Liver (tissue), 9 donors: Measurements from ENCODE around the gene CYB5RL. TPM values are rescaled to one million over a fixed set of nuclear protein-coding genes. Genes with fewer than 3 reads are reported as not detected.
"Not testable (repeated sequence)": the region's sequence is repeated elsewhere in the genome, so short reads cannot be mapped to it uniquely, and the experiment has no call there.

Source experiments
- DNase-seq: peaks from one replicate; pipeline ENCODE4 v3.0.0-alpha.2; 2017; ENCODE audit warnings: low spot score
- H3K27ac ChIP-seq, 2 donors: one replicate each; pipeline ENCODE4 v1.7.0; 2013; ENCODE audit warnings: inconsistent platforms in 2 of 2, low read length in 2 of 2, control low read depth in 1 of 2, low read depth in 1 of 2, mild to moderate bottlenecking in 1 of 2
- H3K27me3 ChIP-seq, 4 donors: one replicate each; pipeline versions ENCODE4 v1.6.1 to v1.7.0; 2013; ENCODE audit warnings: low read length in 3 of 4, inconsistent platforms in 1 of 4, mild to moderate bottlenecking in 1 of 4, moderate library complexity in 1 of 4; ENCODE audit not compliant: control insufficient read depth in 4 of 4, insufficient read depth in 4 of 4
- H3K36me3 ChIP-seq, 4 donors: one replicate each; pipeline versions ENCODE4 v1.6.1 to v1.7.0; 2013; ENCODE audit warnings: low read length in 3 of 4, mild to moderate bottlenecking in 3 of 4, low read depth in 1 of 4, moderate library complexity in 1 of 4; ENCODE audit not compliant: control insufficient read depth in 4 of 4, insufficient read depth in 3 of 4
- H3K4me1 ChIP-seq, 4 donors: one replicate each; pipeline versions ENCODE4 v1.6.1 to v1.7.0; 2013; ENCODE audit warnings: low read length in 3 of 4, mild to moderate bottlenecking in 3 of 4, moderate library complexity in 1 of 4; ENCODE audit not compliant: control insufficient read depth in 4 of 4, insufficient read depth in 4 of 4
- H3K4me3 ChIP-seq, 3 donors: one replicate each; pipeline versions ENCODE4 v1.6.1 to v1.7.0; 2013; ENCODE audit warnings: low read length in 3 of 3, control low read depth in 1 of 3, low read depth in 1 of 3, mild to moderate bottlenecking in 1 of 3
- H3K9ac ChIP-seq, 2 donors: one replicate each; pipeline ENCODE4 v1.7.0; 2013; ENCODE audit warnings: low read length in 2 of 2, mild to moderate bottlenecking in 2 of 2, moderate library complexity in 2 of 2, control low read depth in 1 of 2, low read depth in 1 of 2
- H3K9me3 ChIP-seq, 4 donors: one replicate each; pipeline versions ENCODE4 v1.6.1 to v1.7.0; 2013; ENCODE audit warnings: low read length in 3 of 4; ENCODE audit not compliant: control insufficient read depth in 4 of 4
- EGR1 ChIP-seq, 2 donors: IDR thresholded peaks; 2 replicates each; pipeline ENCODE4 v1.6.1; 2016 to 2018; ENCODE audit warnings: antibody characterized with exemption in 2 of 2, low read depth in 2 of 2
- FOXA1 ChIP-seq: IDR thresholded peaks from 2 replicates; pipeline ENCODE4 v1.6.1; 2016; ENCODE audit warnings: antibody characterized with exemption
- FOXA2 ChIP-seq: IDR thresholded peaks from 2 replicates; pipeline ENCODE4 v1.6.1; 2016; ENCODE audit warnings: antibody characterized with exemption
- GABPA ChIP-seq, 2 donors: IDR thresholded peaks in 1 of 2; conservative IDR thresholded peaks in 1 of 2; 2 replicates each; pipeline ENCODE4 v1.6.1; 2016; ENCODE audit warnings: antibody characterized with exemption in 2 of 2, mild to moderate bottlenecking in 1 of 2, moderate library complexity in 1 of 2
- HNF4A ChIP-seq, 2 donors: conservative IDR thresholded peaks; 2 replicates each; pipeline ENCODE4 v1.6.1; 2016; ENCODE audit warnings: antibody characterized with exemption in 2 of 2, mild to moderate bottlenecking in 2 of 2
- HNF4G ChIP-seq: IDR thresholded peaks from 2 replicates; pipeline ENCODE4 v1.6.1; 2016; ENCODE audit warnings: antibody characterized with exemption
- JUND ChIP-seq, 2 donors: IDR thresholded peaks; 2 replicates each; pipeline ENCODE4 v1.6.1; 2016; ENCODE audit warnings: antibody characterized with exemption in 2 of 2
- RAD21 ChIP-seq, 2 donors: IDR thresholded peaks; 2 replicates each; pipeline ENCODE4 v1.6.1; 2016; ENCODE audit warnings: antibody characterized with exemption in 2 of 2, mild to moderate bottlenecking in 2 of 2
- RXRA ChIP-seq, 2 donors: IDR thresholded peaks; 2 replicates each; pipeline ENCODE4 v1.6.1; 2017 to 2018; ENCODE audit warnings: antibody characterized with exemption in 2 of 2, mild to moderate bottlenecking in 1 of 2
- SP1 ChIP-seq: IDR thresholded peaks from 2 replicates; pipeline ENCODE4 v1.6.1; 2018; ENCODE audit warnings: antibody characterized with exemption, mild to moderate bottlenecking
- YY1 ChIP-seq: IDR thresholded peaks from 2 replicates; pipeline ENCODE4 v1.6.1; 2016; ENCODE audit warnings: antibody characterized with exemption, mild to moderate bottlenecking
- ZBTB33 ChIP-seq: IDR thresholded peaks from 2 replicates; pipeline ENCODE4 v1.6.1; 2016; ENCODE audit warnings: antibody characterized with exemption
- WGBS: extraction: QIAGEN DNeasy Blood & Tissue Kit; methylation state at CpG from one replicate; pipeline ENCODE4 v1.1.7; 2013; 5-methylcytosine and 5-hydroxymethylcytosine counted together
- polyA plus RNA-seq, 2 donors: library from polyadenylated mRNA; stranded (reverse) in 1 of 2; unstranded in 1 of 2; fragments of 200-250 nt in 1 of 2; fragments of >200 nt in 1 of 2; fragmentation: Nextera tagmentation in 1 of 2; extraction: Ambion mirVana in 1 of 2; gene quantifications; one replicate each; pipeline versions ENCODE4 v1.2.1 to v1.2.3, GENCODE V29; 2013 to 2015
- total RNA-seq, 2 donors: library from RNA; depleted of rRNA; stranded (reverse); fragments of >200 nt; gene quantifications; one replicate each; pipeline ENCODE4 v1.2.3, GENCODE V29; 2014
- TF ChIP-seq, protein P1 (sequence below): fragments of 150-350 bp; IDR thresholded peaks from 2 replicates; pipeline ENCODE4 v1.5.1; 2017; ENCODE audit warnings: improper control_type of control experiment, low read depth, low read length; ENCODE audit not compliant: missing input control
- TF ChIP-seq, protein P2 (sequence below): IDR thresholded peaks from 2 replicates; pipeline ENCODE4 v1.6.1; 2016; ENCODE audit warnings: antibody characterized with exemption
- donor health status: healthy.
- donor health status: healthy.
- donor health status: healthy.
- donor health status: healthy.
- donor health status: healthy.

CYB5RL gene
- total and polyA plus RNA-seq, 4 donors = 1.5 to 4.5 (median 2.5) TPM

- 84% methylated on average over 12 of the region's 12 CpGs for WGBS
- Histone ChIP-seq H3K36me3 (peaks cover 9 to 42% (median 23%) of the 10 kb centered on the region in 4 donors), H3K4me1 (no peaks in the 10 kb centered on the region), H3K27ac (no peak overlapping the region), H3K27me3 (no peaks in the 10 kb centered on the region), H3K4me3 (no peak overlapping the region), H3K9me3 (no peaks in the 10 kb centered on the region), H3K9ac (no peak overlapping the region)
- TF ChIP-seq FOXA1 = no peak
- no peak for TF ChIP-seq YY1
- no peak for DNase-seq
Measured at GRCh38 chr1:54238353-54239034, 38.7 kb upstream of the CYB5RL start.

GRCh38 chr1:54237586-54237985, 37.8 kb upstream of the CYB5RL start:
- H3K4me1 ChIP-seq = no peaks in the 10 kb centered on the region
- 95% methylated on average over 10 of the region's 10 CpGs for WGBS
- TF ChIP-seq, protein P1, sequence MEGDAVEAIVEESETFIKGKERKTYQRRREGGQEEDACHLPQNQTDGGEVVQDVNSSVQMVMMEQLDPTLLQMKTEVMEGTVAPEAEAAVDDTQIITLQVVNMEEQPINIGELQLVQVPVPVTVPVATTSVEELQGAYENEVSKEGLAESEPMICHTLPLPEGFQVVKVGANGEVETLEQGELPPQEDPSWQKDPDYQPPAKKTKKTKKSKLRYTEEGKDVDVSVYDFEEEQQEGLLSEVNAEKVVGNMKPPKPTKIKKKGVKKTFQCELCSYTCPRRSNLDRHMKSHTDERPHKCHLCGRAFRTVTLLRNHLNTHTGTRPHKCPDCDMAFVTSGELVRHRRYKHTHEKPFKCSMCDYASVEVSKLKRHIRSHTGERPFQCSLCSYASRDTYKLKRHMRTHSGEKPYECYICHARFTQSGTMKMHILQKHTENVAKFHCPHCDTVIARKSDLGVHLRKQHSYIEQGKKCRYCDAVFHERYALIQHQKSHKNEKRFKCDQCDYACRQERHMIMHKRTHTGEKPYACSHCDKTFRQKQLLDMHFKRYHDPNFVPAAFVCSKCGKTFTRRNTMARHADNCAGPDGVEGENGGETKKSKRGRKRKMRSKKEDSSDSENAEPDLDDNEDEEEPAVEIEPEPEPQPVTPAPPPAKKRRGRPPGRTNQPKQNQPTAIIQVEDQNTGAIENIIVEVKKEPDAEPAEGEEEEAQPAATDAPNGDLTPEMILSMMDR = no peak
- TF ChIP-seq EGR1 (IDR thresholded peaks at IDR 0.05; ENCODE audit: low read depth in 2 of 2) (no peak), FOXA2 (no peak), JUND (IDR thresholded peaks at IDR 0.05) (no peak), RAD21 (IDR thresholded peaks at IDR 0.05) (no peak), FOXA1 (no peak), ZBTB33 (no peak), GABPA (IDR thresholded peaks at IDR 0.05 in 1 of 2, conservative IDR thresholded peaks at IDR 0.05 in 1 of 2) (no peak), HNF4G (no peak), RXRA (IDR thresholded peaks at IDR 0.05) (no peak), SP1 (no peak)
- TF ChIP-seq, protein P2, sequence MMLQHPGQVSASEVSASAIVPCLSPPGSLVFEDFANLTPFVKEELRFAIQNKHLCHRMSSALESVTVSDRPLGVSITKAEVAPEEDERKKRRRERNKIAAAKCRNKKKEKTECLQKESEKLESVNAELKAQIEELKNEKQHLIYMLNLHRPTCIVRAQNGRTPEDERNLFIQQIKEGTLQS = no peak
- H3K27ac ChIP-seq = no peak overlapping the region
- H3K9me3 ChIP-seq = no peaks in the 10 kb centered on the region
- H3K27me3 ChIP-seq = no peaks in the 10 kb centered on the region
- no peak overlapping the region for H3K9ac ChIP-seq
- no peak overlapping the region for H3K4me3 ChIP-seq
- DNase-seq = no peak
- peaks cover 9 to 37% (median 22%) of the 10 kb centered on the region in 4 donors for H3K36me3 ChIP-seq

DNA sequence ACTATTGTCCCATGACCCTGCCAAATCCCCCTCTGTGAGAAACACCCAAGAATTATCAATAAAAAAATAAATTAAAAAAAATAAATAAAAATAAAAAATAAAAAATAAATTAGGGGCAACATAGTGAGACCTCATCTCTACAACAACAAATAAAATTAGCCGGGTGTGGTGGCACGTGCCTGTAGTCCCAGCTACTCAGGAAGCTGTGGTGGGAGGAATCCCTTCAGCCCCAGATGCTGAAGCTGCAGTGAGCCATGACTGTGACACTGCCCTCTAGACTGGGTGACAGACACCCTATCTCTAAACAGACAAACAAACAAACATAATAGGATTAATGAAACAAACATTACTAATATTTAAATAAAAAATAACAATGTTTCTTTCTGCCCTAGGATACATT, 34.5 kb upstream of the CYB5RL start:
- no peak overlapping the region for H3K27ac ChIP-seq
- no peak overlapping the region for H3K9ac ChIP-seq
- H3K27me3 ChIP-seq = no peaks in the 10 kb centered on the region
- DNase-seq = no peak
- no peaks in the 10 kb centered on the region for H3K9me3 ChIP-seq
- TF ChIP-seq SP1 (no peak), HNF4G (no peak), GABPA (IDR thresholded peaks at IDR 0.05 in 1 of 2, conservative IDR thresholded peaks at IDR 0.05 in 1 of 2) (no peak), HNF4A (conservative IDR thresholded peaks at IDR 0.05) (no peak)
- no peaks in the 10 kb centered on the region for H3K4me1 ChIP-seq
- H3K4me3 ChIP-seq = no peak overlapping the region
- 83% methylated on average over 2 of the region's 2 CpGs for WGBS
- peaks cover 11 to 30% (median 19%) of the 10 kb centered on the region in 4 donors for H3K36me3 ChIP-seq

- WGBS = 98% methylated on average over 32 of the region's 33 CpGs
- H3K27me3 ChIP-seq, H3K27ac ChIP-seq, H3K4me1 ChIP-seq, H3K4me3 ChIP-seq, DNase-seq, H3K9ac ChIP-seq, H3K9me3 ChIP-seq: not testable (repeated sequence)
- H3K36me3 ChIP-seq = peaks cover 7 to 19% (median 14%) of the 10 kb centered on the region in 4 donors
Measured at GRCh38 chr1:54233196-54233595, 33.4 kb upstream of the CYB5RL start.
